ENCODE data around the gene JMJD8.
A peak's percentile ranks its signal among the peaks of the same experiment; 100 is the strongest.

JMJD8 gene

DNA sequence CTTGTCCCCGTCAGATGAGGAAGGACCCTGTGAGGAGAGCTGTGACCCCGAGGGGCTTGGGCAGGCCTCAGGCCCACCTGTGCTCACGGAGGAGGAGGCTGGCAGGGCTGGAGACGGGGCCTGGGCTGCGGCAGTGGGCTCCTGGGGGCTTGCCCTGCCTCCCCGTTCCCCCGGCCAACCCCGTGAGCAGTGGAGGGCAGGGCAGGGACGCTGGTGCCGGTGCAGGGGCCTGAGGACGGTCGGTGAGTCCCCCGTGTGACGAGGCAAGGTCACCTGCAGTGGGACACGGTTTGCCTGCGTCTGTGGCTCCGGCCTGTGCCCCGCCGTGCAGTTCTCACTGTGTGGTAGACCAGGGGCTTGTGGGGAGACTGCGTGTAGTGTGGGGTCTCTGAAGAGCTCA lies 24.5 kb downstream of the JMJD8 start:
- no peak for DNase-seq (ENCODE audit: low spot score)

DNA sequence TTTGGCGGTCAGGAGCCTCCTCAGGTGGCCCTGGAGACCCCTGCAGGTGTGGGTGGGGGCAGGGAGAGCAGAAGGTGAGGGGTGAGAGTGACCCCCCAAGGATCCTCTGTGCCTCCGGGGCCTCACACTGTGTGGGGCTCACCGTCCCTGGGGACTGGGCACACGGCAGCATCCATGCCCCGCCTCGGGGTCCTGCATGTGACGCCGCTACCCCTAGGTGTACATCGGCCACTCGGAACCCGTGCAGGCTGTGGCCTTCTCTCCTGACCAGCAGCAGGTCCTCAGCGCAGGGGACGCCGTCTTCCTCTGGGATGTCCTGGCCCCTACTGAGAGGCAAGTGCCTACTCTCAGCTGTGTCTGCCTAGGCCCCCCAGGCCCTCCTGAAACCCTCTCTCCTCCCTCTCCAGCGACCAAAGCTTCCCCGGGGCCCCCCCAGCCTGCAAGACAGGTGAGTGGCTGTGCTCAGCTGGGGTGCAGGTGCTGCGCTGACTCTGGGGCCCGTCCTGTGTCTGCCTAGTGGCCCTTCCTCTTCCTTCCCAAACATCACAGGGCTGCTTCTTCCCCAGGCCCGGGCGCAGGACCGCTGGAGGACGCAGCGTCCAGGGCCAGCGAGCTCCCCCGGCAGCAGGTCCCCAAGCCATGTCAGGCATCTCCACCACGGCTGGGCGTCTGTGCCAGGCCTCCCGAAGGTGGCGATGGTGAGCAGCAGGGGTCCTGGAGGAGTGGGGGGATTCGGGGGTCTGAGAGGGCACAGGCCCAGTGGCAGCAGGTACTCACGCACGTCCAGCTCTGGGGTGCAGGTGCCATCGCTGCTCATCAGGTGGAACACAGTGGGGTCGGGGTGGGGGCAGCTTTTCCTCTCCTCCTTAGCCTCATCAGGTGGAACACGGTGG lies 25.2 kb downstream of the JMJD8 start:
- no peak for DNase-seq (ENCODE audit: low spot score)

DNA sequence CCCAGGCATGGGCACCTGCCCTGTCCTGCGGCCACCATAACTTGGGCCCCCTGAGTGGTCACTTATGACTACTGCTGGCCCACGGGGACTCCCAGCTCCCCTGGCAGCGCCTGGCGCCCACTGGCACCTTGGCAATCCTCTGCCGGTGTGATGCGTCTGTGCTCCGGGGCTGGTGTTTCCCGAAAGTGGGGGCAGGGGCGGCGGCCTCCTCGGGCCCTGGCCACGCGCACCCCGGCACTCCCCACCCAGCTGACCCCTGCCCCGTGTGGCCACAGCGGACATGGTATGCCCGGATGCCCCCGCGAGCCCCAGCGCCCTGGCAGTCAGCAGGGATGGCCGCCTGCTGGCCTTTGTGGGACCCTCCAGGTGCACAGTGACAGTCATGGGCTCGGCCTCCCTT lies 26.6 kb downstream of the JMJD8 start:
- DNase-seq (ENCODE audit: low spot score): no peak

DNA sequence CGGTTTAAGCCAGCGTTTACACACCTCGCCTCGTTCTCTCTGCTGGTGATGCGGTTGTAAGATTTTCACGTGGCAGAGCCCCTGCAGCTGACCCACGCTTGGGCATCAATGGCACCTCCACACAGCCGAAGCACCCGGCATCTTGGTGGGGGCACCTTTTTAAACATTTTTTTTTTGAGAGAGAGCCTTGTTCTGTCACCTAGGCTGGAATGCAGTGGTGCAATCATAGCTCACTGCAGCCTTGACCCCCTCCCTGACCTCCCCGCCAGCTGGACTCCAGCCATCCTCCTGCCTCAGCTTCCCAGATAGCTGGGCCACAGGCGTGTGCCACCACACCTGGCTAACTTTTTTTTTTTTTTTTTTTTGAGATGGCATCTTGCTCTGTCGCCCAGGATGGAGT lies 30.1 kb downstream of the JMJD8 start:
- no peak for DNase-seq (ENCODE audit: low spot score)

DNA sequence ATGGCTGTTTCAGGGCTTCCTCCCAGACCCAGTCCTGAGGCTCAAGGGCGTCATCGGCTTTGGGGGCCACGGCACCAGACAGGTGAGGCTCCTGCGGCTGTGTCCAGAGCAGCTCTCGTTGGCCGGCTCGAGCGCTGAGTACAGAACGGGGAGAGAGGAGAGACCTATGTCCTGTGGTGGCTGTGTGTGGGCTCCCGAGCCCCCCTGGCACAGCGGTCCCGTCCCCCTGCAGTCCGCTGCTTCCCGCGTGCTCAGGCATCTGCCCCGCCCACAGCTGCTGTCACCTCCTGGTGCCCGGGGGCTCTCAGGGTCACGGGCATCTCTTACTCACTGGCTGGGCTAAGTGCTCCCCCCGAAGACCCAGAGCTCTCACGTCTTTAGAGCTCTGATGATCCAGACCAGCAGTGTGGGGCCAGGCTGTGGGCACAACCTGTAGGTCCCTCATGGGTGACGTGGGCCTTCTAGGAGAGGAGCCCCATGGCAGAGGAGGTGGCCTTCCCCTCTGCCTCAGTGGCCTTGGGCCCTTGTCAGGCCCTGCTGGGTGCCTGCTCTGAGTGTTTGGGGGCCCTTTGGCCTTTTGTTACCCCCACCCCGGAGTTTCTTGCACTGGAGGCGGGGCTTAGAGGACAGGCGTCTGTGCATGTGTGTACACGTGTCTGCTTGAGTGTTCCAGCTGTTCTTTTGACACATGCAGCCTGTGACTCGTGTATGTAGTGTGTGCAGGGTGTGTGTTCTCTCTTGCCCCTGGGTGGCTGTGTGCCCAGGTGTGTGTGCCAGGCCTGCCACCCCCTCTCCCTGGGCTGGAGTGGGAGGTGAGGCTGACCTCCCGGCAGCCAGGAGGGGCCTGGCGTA lies 31.5 kb downstream of the JMJD8 start:
- no peak for DNase-seq (ENCODE audit: low spot score)

DNA sequence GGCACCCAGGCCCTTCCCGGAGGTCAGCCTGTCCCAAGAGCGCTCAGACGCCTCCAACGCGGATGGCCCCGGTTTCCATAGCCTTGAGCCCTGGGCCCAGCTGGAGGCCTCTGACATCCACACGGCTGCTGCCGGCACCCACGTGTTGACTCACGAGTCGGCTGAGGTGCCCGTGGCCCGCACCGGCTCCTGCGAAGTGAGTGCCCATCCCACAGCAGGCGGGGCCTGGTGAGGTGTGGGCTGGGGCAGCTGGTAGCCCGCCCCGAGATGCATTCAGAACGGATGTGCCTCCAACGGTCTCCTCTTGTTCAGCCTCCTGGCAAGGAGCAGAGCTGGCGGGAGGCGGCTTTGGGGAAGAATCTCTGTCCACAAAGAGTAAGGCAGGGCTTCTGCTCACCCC lies 32.3 kb downstream of the JMJD8 start:
- DNase-seq (ENCODE audit: low spot score): no peak

DNA sequence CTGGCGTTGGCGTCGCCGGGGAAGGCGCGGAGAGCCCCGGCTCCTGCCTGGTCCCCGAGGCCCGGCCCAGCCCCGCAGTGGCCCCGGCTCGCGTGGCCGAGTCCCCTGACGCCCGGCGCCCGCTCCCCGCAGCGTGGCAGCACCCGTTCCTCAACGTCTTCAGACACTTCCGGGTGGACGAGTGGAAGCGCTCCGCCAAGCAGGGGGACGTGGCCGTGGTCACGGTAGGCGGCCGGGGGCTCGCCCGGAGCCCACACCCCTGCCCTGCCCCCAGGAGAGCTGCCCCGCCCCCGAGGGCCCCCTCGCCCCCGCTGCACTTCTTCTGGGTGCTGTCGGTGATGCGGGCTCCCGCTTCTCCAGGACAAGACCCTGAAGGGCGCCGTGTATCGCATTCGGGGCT lies 34.5 kb downstream of the JMJD8 start:
- DNase-seq (ENCODE audit: low spot score): no peak

DNA sequence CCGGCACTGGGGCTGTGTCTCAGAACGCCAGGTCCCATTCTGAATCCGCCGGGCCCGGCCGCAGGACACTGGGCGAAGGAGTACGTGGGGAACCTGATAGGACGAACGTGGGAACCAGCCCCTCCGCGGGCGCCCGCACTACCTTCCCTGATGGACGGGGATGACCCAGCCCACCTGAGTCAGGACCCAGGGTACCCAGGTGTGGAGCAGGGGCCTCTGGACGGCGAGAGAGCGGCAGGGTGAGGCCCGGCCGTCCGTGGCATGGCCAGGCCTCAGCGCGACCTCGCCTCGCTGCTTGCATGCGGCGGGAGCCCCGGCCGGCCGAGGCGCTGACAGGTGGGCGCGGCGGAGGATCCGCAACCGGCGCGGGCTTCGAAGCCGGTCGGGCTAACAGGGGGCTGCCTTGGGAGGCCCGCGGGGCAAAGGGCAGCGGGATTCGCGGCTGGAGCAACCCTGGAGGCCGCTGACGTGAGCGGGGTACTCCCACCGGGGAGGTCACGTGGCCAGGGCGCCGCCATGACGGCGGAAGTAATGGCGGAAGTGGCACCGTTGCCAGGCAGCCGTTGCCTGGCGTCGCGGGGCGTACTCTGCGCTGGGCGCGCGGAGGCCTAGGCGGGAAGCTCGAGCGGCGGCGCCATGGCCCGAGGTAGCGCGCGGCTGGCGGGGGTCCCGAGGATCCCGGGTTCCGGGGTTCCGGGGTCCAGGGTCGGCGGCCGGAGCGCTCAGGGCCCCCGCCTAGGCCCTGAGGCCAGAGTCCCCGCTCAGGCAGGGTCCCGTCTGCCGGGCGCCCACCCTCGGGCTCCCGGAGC lies 35.1 kb downstream of the JMJD8 start, which contains the start of gene WDR90:
WDR90 (plus strand) TSS at position 585 of the 809 bp plus-strand sequence; CDS start at position 637, 52 bp downstream.
- peak; percentile 96 for DNase-seq (ENCODE audit: low spot score)

DNA sequence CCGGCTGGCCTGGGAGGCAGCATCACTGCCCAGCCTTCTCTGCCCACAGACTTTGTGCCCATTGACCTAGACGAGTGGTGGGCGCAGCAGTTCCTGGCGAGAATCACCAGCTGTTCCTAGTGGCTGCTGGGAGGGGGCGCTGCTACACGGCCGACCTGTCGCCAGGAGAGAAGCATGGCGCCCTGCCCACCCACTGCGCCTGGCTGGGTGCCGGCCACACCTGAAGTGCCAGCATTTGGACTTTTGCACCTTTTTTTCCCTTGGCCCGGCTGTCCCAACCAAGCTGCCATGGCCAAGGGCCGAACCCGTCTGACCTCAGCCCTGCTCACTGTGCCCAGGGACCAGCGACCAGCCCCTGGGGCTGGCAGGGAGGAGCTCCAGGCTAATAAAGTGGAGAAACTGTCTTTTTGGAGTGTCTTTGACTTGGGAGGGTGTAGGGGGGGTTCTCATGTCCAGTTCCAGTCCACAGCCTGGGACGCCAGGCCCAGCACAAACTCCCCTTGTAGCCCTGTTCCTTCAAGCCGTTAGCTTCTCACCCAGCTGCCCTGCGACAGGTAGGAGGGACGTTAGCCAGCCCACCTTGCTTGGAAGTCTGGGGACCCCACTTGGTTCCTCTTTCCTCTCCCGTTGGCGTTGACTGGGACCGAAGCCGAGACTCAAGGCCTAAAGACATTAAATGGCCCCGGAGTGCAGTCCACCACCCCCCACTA lies 35.9 kb downstream of the JMJD8 start:
- DNase-seq (ENCODE audit: low spot score): peak; percentile 79

DNA sequence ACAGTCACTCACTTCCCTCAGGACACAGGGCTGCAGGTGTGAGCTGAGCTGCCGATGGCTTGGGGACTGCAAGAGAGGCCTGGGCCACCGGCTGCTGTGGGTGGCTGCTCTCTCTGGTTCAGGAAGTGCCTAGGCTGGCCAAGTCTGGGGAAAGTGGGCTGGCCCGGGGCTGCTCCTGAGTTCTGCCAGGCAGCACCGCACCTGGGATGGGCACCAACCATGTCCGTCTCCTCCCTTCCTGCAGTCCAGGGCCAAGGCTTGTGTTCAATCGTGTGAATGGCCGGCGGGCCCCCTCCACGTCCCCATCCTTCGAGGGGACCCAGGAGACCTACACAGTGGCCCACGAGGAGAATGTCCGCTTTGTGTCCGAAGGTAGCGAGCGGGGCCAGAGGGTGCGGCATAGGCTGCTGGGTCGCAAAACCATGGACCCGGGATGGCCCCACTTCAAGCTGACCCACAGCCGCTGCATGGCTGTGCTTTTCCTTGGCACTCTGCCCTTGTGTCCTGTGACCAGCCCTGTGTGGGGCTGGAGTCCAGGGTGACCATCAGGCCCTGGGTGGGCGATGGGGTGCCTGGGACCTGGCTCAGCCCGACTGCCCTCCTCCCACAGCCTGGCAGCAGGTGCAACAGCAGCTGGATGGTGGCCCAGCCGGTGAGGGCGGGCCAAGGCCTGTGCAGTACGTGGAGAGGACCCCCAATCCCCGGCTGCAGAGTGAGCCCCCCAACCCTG lies 36.8 kb downstream of the JMJD8 start:
- DNase-seq (ENCODE audit: low spot score): no peak

DNA sequence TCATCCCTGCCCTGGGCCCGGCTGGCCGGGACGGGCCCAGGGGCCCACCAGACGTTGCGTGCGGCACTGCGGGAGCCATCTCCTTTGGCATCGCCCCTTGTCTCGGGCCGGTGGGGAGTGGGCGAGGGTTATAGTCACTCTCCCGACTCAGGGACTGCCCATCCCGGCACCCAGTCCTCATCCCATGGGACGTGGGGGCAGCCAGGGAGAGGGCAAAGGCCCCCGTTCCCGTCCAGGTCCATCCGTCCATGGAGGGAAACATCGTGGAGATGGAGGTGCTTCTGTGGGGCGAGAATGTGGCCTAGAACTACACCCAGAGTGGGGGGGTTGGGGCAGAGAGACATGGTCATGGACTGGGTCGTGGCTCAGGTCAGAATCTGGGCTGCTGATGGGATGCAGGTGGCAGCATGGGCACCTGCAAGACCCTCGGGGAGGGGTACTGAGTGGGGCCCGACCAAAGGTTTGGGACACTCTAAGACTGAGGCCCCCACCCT lies 37.4 kb downstream of the JMJD8 start:
- no peak for DNase-seq (ENCODE audit: low spot score)

DNA sequence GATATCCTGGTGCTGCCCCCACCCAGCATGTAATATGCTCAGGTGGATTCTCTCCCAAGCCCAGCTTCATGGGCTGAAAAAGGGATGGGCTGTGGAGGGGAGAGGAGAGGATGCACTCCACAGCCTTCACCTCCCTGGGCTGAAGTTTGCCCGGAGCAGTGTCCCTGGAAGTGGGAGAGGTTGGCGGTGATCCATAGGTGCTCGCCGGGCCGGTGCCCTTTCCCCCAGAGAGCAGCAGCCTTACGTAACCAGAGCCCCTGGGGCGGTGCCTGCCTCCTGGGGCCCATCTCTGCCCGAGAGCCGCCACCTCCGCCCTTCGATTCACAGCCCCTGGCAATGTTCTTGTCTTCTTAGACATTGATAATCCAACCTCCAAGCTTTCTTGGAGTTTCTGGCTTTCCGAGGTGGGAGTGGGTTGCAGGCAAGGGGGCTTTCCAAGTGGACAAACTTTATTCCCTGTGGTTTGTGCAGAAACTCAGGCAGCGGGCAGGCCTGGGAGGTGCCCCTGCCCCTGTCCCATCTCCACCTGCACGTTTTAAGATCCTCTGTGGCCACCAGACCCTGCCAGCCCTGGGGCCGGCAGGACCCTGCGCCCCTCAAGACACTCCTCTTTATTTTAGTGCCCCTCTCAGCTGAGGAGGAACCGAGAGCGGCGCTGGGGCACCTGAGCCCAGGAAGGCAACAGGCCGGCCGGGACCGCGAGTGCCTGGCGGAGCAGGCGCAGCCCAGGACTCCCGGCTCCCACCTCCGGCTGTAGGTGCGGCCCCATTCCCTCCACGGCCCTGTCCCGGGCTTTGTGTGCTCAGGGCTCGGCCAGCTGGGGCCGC lies 38.1 kb downstream of the JMJD8 start:
- no peak for DNase-seq (ENCODE audit: low spot score)

DNA sequence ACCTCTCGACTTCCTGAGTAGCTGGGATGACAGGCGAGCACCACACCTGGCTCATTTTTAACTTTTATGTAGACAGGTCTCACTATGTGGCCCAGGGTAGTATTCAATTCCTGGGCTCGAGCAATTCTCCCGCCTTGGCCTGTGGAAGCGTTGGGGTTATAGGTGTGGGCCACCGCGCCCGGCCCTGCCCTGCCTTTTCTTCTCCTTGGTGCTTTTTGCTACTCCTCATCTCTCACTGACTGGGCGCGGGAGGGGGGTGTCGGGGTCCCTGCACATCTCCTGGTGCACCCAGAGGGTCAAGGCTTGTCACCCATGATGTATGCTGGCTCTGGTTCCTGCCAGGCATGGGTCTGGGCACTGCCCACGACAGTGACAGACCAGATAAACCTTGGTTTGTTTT lies 39.6 kb downstream of the JMJD8 start:
- DNase-seq (ENCODE audit: low spot score): no peak

DNA sequence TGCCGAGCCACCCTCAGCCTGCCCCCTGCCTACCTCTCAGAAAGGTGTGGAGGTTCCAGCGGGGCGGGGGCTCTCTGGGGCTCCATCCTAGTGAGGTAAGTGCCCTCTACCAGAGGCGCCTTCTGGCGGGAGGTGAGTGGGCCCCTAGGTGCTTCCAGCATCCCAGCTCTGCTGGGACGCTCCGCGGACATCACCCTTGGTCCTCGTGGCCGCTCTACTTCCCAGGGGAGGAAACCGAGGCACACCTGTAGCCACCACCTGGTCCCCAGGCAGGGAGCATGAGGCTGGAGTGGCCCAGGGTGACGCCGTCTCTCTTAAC lies 41.1 kb downstream of the JMJD8 start:
- DNase-seq (ENCODE audit: low spot score): no peak

DNA sequence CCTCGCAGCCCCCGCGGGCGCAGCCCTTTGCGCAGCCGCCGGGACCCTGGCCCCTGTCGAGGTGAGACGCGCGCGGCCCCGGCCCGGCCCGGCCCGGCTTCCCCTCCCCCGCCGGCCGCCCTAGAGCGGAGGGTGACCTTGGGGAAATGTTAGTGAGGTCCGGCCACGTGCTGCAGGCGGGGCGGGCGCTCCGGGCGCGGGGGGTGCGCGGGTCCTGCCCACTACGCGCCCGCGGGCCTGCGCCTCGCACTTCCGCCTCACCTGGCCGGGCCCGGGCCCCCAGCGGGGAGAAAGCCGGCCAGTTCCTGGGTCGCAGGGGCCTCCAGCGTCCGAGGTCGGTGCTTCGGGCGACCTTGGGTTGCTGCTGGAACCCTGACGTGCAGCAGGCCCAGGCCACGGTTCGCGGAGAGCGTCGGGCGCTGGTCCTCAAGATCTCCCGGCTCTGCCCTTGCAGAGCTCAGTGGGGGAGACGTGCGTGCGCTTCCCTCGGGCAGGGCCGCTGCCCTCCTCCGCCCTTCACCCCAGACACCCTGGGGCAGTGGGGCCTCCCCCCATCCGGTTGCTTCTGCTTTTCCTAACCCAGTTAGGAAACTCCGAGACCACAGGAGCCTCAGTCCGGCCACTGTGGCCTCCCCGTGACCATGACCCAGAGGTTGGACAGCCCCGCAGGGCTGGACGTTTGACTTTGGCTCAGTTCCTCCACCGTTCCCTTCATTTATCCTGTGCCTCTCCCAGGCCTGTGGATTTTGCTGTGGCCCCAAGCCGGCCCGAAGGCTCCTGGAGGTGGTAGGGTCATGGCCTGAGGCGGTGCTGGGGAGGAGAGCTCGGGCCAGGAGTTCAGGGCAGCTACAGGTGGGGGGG lies 41.7 kb downstream of the JMJD8 start:
- peak; percentile 62 for DNase-seq (ENCODE audit: low spot score)

DNA sequence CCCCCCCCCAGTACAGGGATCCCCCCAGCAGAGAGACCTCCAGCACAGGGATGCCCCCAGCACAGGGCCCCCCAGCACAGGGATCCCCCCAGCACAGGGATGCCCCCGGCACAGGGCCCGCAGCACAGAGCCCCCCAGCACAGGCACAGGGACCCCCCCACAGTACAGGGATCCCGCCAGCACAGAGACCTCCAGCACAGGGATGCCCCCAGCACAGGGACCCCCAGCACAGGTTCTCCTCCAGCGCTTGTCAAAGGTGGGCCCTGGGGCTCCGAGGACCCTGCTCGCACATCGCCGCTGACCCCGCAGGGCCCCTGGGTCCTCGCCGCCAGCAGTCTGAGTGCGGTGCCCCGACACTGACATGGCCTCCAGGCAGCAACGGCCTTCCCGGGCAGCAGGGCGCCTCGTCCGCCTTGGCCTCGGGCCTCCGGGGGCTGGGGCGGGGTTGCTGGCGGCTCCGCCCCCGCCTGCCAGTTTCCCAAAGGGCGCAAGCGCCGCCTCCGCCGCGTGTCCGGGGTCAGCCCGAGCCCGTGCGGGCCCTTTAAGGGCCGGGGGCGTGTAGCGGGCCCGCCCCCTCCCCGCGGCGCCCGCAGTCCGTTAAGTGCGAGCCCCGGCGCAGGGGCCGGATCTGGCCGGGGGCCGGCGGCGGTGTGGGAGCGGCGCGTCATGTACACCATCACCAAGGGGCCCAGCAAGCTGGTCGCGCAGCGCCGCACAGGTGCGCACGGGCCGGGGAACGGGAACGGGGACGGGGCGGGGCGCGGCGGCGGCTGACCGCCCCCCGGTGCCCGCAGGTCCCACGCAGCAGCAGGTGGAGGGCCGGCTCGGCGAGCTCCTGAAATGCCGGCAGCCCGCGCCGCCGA lies 42.6 kb downstream of the JMJD8 start, which contains the start of gene MCRIP2:
MCRIP2 (plus strand) TSS at position 503 of the 863 bp plus-strand sequence; CDS start at position 667, 164 bp downstream.
- peak; percentile 90 for DNase-seq (ENCODE audit: low spot score)

DNA sequence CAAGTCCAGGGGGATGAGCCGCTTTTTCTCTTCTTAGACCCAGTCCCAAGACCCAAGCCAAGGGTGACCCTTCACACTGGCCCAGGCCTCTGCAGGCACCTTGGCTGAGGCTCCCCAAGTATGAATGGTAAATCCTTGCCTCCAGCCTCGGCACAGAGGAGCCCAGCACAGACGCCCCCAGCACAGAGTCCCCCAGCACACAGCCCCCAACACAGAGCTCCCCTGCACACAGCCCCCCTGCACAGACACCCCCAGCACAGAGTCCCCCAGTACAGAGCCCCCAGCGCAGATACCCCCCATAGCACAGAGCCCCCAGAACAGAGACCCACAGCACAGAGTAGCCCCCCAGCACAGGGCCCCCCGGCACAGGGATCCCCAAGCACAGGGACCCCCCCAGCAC lies 43.5 kb downstream of the JMJD8 start:
- no peak for DNase-seq (ENCODE audit: low spot score)

DNA sequence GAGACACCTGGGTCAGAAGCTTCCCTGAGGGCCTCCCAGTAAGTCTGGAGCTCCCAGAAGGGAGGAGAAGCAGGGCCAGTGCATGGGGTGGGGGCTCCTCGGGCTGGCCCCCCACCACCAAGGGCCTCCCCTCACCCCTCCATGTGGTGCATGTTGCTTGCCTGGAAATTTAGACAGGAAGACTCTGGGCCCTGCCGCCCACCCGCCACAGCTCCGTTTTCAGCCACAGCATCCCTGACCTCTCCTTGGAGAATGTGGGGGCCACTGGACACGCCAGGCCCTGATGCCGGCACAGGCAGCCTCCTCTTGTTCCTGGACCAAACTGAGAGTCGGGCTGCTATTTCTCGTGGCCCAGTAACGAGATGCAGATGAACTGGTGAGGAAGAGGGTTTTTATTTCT lies 45.3 kb downstream of the JMJD8 start:
- no peak for DNase-seq (ENCODE audit: low spot score)

All from D341Med (cell line).